Psoas muscle (tissue), 8 donors: ENCODE measurements around the gene MGST2. TPM values are rescaled to one million over a fixed set of nuclear protein-coding genes. Genes with fewer than 3 reads are reported as not detected.

Experiments used
- ATAC-seq, 4 donors: fragments of 200-7000 bp; cut with Tn5 transposase; one replicate each; pipeline ENCODE4 v1.9.1; 2020; ENCODE audit warnings: moderate library complexity in 3 of 4, mild to moderate bottlenecking in 2 of 4
- DNase-seq, 2 donors: peaks; one replicate each; pipeline ENCODE4 v3.0.0-alpha.2; 2020
- H3K27ac ChIP-seq: fragments of 200-600 bp; one replicate; pipeline ENCODE4 v1.8.0; 2022
- H3K27me3 ChIP-seq, 3 donors: fragments of 200-600 bp in 1 of 3; one replicate each; pipeline versions ENCODE4 v1.6.1 to v1.8.0; 2013 to 2022; ENCODE audit warnings: low read length in 2 of 3, mild to moderate bottlenecking in 2 of 3, moderate library complexity in 1 of 3; ENCODE audit not compliant: insufficient read depth in 3 of 3
- H3K36me3 ChIP-seq, 2 donors: fragments of 200-600 bp in 1 of 2; one replicate each; pipeline versions ENCODE4 v1.6.1 to v1.8.0; 2013 to 2022; ENCODE audit warnings: low read depth in 1 of 2, mild to moderate bottlenecking in 1 of 2, moderate library complexity in 1 of 2; ENCODE audit not compliant: insufficient read depth in 1 of 2
- H3K4me1 ChIP-seq: fragments of 200-600 bp; one replicate; pipeline ENCODE4 v1.8.0; 2022
- H3K4me3 ChIP-seq: fragments of 200-600 bp; one replicate; pipeline ENCODE4 v1.8.0; 2022; ENCODE audit warnings: mild to moderate bottlenecking
- H3K9me3 ChIP-seq: fragments of 200-600 bp; one replicate; pipeline ENCODE4 v1.8.0; 2022
- WGBS, 3 donors: extraction: QIAGEN DNeasy Blood & Tissue Kit; methylation state at CpG; one replicate each; pipeline versions ENCODE4 v1.1.6 to v1.1.7; 2013; 5-methylcytosine and 5-hydroxymethylcytosine counted together
- intact Hi-C, 2 donors: fragments of 100-400 bp; cut with DNase I; formaldehyde crosslinking; loops; one replicate each; pipeline versions ENCODE4 v1.11.0 to v1.14.2; 2022
- polyA plus RNA-seq, 3 donors: library from polyadenylated mRNA; stranded (reverse); fragments of 200-250 nt; gene quantifications; one replicate each; pipeline ENCODE4 v1.2.3, GENCODE V29; 2013
- total RNA-seq, 4 donors: library from RNA; stranded (reverse); fragmentation: NEBNext Ultra II Directional in 2 of 4; extraction: Animal tissue kit (Norgen Biotek cat#: 25700) in 2 of 4; gene quantifications; one replicate each; pipeline versions ENCODE4 v1.2.1 to v1.2.4, GENCODE V29; 2021 to 2023
- TF ChIP-seq, protein P1 (sequence below): fragments of 200-600 bp; IDR thresholded peaks from one replicate; pipeline ENCODE4 v1.8.0; 2022; ENCODE audit warnings: antibody characterized with exemption
- donor health status: healthy with polysubstance abuse.
- donor health status: DM: no; HTN: no; CAD: no; lungs with moderate emphysema.
- donor health status: Bipolar disorder and iron deficiency.
- donor health status: healthy.
- donor health status: DM: yes; HTN: yes; CAD: no.
- donor health status: DM: no; HTN: no; CAD: no.
- donor health status: DM: no; HTN: no; CAD: no.
- donor health status: DM: yes; HTN: yes; CAD: no.

MGST2 gene
- total and polyA plus RNA-seq, 7 donors = 18.2 to 56.2 (median 46.8) TPM

DNA sequence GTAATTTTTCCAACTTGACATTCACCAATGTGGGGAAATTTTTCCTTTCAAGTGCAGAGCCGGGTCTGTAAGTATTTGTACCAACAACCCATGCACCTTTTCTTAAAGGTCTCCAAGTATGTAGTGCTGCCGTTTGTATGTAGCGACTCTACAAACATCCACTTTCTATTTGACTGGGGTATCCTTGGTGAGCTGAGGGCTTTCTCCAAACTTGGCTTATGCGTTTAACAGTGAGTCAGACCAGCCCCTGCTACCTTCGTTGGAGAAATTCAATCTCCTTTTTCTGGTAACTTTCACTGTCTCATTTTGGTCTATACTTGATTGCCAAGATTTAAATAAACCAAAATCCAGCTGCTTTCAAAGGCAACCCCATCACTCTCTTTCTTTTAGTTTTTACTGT, 34.9 kb downstream of the MGST2 start:
- TF ChIP-seq, protein P1, sequence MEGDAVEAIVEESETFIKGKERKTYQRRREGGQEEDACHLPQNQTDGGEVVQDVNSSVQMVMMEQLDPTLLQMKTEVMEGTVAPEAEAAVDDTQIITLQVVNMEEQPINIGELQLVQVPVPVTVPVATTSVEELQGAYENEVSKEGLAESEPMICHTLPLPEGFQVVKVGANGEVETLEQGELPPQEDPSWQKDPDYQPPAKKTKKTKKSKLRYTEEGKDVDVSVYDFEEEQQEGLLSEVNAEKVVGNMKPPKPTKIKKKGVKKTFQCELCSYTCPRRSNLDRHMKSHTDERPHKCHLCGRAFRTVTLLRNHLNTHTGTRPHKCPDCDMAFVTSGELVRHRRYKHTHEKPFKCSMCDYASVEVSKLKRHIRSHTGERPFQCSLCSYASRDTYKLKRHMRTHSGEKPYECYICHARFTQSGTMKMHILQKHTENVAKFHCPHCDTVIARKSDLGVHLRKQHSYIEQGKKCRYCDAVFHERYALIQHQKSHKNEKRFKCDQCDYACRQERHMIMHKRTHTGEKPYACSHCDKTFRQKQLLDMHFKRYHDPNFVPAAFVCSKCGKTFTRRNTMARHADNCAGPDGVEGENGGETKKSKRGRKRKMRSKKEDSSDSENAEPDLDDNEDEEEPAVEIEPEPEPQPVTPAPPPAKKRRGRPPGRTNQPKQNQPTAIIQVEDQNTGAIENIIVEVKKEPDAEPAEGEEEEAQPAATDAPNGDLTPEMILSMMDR = no peak
- Histone ChIP-seq H3K9me3 (no peaks in the 10 kb centered on the region), H3K36me3 (peaks cover 4 to 51% of the 10 kb centered on the region in 2 donors), H3K4me3 (no peak overlapping the region), H3K4me1 (no peaks in the 10 kb centered on the region), H3K27me3 (no peaks in the 10 kb centered on the region), H3K27ac (no peak overlapping the region)
- no peak for ATAC-seq
- intact Hi-C loops = no loop called here
- WGBS, 3 donors = 82 to 89% (median 85%) methylated on average over 5 of the region's 5 CpGs
- DNase-seq = no peak

GRCh38 chr4:139704915-139705485, 39.4 kb downstream of the MGST2 start:
- TF ChIP-seq, protein P1 = peak; percentile 11
- peaks cover 1% of the 10 kb centered on the region for H3K4me1 ChIP-seq
- intact Hi-C loops = no loop called here
- no peaks in the 10 kb centered on the region for H3K9me3 ChIP-seq
- ATAC-seq (no peak), DNase-seq (no peak)
- peaks cover 4 to 46% of the 10 kb centered on the region in 2 donors for H3K36me3 ChIP-seq
- H3K4me3 ChIP-seq = no peak overlapping the region
- 97 to 98% (median 97%) methylated on average over 4 of the region's 4 CpGs for WGBS, 3 donors
- H3K27ac ChIP-seq = no peak overlapping the region
- no peaks in the 10 kb centered on the region for H3K27me3 ChIP-seq

- H3K9me3 ChIP-seq = no peaks in the 10 kb centered on the region
- WGBS, 3 donors = 19 to 93% (median 59%) methylated on average over 1 of the region's 1 CpG
- H3K36me3 ChIP-seq = peaks cover 0 to 28% of the 10 kb centered on the region in 2 donors
- intact Hi-C loops = no loop called here
- no peak overlapping the region for H3K4me3 ChIP-seq
- ATAC-seq (no peak), DNase-seq (no peak)
- H3K4me1 ChIP-seq = peaks cover 17% of the 10 kb centered on the region
- TF ChIP-seq, protein P1 = no peak
- no peak overlapping the region for H3K27ac ChIP-seq
- H3K27me3 ChIP-seq = no peaks in the 10 kb centered on the region
Observed at GRCh38 chr4:139709660-139710059, 44.0 kb downstream of the MGST2 start.

- intact Hi-C loops = no loop called here
- ATAC-seq = no peak
- H3K27ac ChIP-seq = no peak overlapping the region
- 77 to 86% (median 80%) methylated on average over 2 of the region's 2 CpGs for WGBS, 3 donors
- H3K4me3 ChIP-seq = no peak overlapping the region
- DNase-seq = no peak
- no peaks in the 10 kb centered on the region for H3K9me3 ChIP-seq
- peaks cover 0 to 24% of the 10 kb centered on the region in 2 donors for H3K36me3 ChIP-seq
- no peaks in the 10 kb centered on the region for H3K27me3 ChIP-seq
- H3K4me1 ChIP-seq = peaks cover 17% of the 10 kb centered on the region
- TF ChIP-seq, protein P1 = no peak
Observed at GRCh38 chr4:139710073-139710472, 44.5 kb downstream of the MGST2 start.

GRCh38 chr4:139711461-139711860, 45.8 kb downstream of the MGST2 start:
- Histone ChIP-seq H3K4me3 (no peak overlapping the region), H3K27me3 (no peaks in the 10 kb centered on the region), H3K27ac (peak overlapping the region; percentile 30), H3K36me3 (peaks cover 0 to 10% of the 10 kb centered on the region in 2 donors), H3K9me3 (no peaks in the 10 kb centered on the region), H3K4me1 (peaks cover 30% of the 10 kb centered on the region)
- peak in 1 of 4 donors; percentile 62 for ATAC-seq
- TF ChIP-seq, protein P1 = no peak
- intact Hi-C loops = no loop called here
- WGBS, 3 donors = 50 to 82% (median 57%) methylated on average over 4 of the region's 4 CpGs
- no peak for DNase-seq
